HL-60 (cell line): ENCODE data around the gene GSTM2.

Experiments
- POLR2AphosphoS5 ChIP-seq: IDR thresholded peaks from 2 replicates; pipeline ENCODE4 v1.6.1; 2012; ENCODE audit warnings: low read depth
- TF ChIP-seq, protein P1 (sequence below): IDR thresholded peaks from one replicate; pipeline ENCODE4 v1.5.1; 2011; ENCODE audit warnings: low read length, control low read depth, inconsistent platforms; ENCODE audit not compliant: insufficient read depth

DNA sequence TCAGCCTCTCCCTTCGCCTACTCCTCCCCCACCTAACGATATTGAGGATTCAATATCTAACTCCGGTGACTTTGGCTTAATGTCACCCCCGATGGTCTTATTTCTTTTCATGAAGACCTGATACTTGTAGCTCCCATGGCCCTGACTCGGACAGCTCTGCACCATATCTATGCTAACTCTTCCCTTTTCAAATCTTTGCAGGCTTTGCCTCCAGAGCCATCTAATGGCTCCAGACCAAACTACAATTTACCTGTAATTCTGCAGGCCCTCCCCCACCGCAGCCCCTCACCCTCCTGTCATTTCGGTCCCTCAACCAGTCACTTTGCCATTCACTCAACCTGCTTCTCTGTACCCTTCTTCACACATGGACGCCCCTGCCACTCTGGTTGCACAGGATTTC is 36.3 kb downstream of the GSTM2 start:
- TF ChIP-seq, protein P1, sequence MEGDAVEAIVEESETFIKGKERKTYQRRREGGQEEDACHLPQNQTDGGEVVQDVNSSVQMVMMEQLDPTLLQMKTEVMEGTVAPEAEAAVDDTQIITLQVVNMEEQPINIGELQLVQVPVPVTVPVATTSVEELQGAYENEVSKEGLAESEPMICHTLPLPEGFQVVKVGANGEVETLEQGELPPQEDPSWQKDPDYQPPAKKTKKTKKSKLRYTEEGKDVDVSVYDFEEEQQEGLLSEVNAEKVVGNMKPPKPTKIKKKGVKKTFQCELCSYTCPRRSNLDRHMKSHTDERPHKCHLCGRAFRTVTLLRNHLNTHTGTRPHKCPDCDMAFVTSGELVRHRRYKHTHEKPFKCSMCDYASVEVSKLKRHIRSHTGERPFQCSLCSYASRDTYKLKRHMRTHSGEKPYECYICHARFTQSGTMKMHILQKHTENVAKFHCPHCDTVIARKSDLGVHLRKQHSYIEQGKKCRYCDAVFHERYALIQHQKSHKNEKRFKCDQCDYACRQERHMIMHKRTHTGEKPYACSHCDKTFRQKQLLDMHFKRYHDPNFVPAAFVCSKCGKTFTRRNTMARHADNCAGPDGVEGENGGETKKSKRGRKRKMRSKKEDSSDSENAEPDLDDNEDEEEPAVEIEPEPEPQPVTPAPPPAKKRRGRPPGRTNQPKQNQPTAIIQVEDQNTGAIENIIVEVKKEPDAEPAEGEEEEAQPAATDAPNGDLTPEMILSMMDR: no peak
- TF ChIP-seq POLR2AphosphoS5: no peak
